ENCODE measurements around the gene DYSF. TPM values are rescaled to one million over a fixed set of nuclear protein-coding genes. Genes with fewer than 3 reads are reported as not detected.
"Not testable (repeated sequence)": the region's sequence is repeated elsewhere in the genome, so short reads cannot be mapped to it uniquely, and the experiment has no call there.

DYSF gene
- polyA plus RNA-seq (2013, experiment 1 of 4), result 2.1 TPM
- polyA plus RNA-seq (2013, experiment 2 of 4), result 1.7 TPM
- 1.2 TPM for polyA plus RNA-seq (2013, experiment 3 of 4)
- 0.97 TPM for polyA plus RNA-seq (2013, experiment 4 of 4)

- peaks cover 27% of the 10 kb centered on the region for H3K4me1 ChIP-seq (ENCODE audit: control insufficient read depth, insufficient read depth, low read length)
- peak within 1 kb of the TSS; percentile 29 for H3K4me3 ChIP-seq (ENCODE audit: insufficient read depth, low read depth, low read length)
- no peak within 1 kb of the TSS for H3K27ac ChIP-seq (ENCODE audit: insufficient read depth, low read depth, low read length, poor library complexity, severe bottlenecking)
- no peaks in the 10 kb centered on the region for H3K9me3 ChIP-seq (ENCODE audit: control insufficient read depth, low read length)
- H3K27me3 ChIP-seq (ENCODE audit: control insufficient read depth, insufficient read depth, low read length, poor library complexity, severe bottlenecking), result peaks cover 30% of the 10 kb centered on the region
- WGBS, 2 experiments, result 1 to 2% methylated on average over 66 of the region's 66 CpGs
- H3K36me3 ChIP-seq (ENCODE audit: control insufficient read depth, insufficient read depth, low read length), result no peaks in the 10 kb centered on the region
These were observed at the start of gene DYSF for GRCh38 chr2:71453404-71454220. Gene DYSF, plus strand, starts transcription at chr2:71453561.

DNA sequence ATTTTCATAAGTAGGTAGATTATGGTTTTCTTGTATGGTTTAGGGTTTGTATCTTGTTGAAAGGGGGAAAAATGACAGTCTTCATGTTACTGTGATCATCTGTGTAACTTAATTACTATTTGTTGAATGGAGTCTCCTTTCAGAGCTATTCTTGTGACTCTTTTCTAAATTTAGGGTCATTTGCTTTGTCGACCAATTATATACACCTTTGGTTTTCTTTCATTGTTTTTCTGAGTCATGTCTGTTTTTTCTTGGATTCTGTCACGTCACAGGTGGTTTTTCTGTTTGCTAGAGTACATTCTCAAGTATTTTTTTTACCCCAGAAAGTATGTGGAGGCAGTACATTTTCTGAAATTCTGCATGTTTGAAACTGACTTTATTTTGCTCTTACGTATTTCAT lies 43.8 kb upstream of the DYSF start:
- 98 to 100% methylated on average over 2 to 3 of the region's 3 CpGs for WGBS, 2 experiments
- Histone ChIP-seq H3K9me3 (ENCODE audit: control insufficient read depth, low read length) (no peaks in the 10 kb centered on the region), H3K4me1 (ENCODE audit: control insufficient read depth, insufficient read depth, low read length) (no peaks in the 10 kb centered on the region), H3K27ac (ENCODE audit: insufficient read depth, low read depth, low read length, poor library complexity, severe bottlenecking) (no peak overlapping the region), H3K4me3 (ENCODE audit: insufficient read depth, low read depth, low read length) (no peak overlapping the region), H3K36me3 (ENCODE audit: control insufficient read depth, insufficient read depth, low read length) (peaks cover 37% of the 10 kb centered on the region), H3K27me3 (ENCODE audit: control insufficient read depth, insufficient read depth, low read length, poor library complexity, severe bottlenecking) (no peaks in the 10 kb centered on the region)

DNA sequence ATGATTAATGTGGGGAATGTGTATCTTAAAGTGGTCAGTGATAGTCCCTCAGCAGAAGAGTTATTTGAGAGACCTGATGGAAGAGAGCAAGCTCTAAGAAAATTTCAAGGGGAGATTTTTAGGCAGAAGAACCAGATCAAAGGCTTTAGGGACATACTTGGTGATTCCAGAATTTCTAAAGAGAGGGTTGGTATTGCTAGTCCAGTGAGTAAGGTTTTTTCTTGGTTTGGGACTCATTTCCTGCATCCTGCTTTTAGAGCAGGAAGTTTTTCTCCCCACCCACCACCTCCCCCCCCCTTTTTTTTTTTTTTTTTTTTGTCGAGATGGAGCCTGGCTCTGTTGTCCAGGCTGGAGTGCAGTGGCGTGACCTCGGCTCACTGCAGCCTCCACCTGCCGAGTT lies 42.7 kb upstream of the DYSF start:
- Histone ChIP-seq H3K27ac (ENCODE audit: insufficient read depth, low read depth, low read length, poor library complexity, severe bottlenecking) (no peak overlapping the region), H3K4me3 (ENCODE audit: insufficient read depth, low read depth, low read length) (no peak overlapping the region), H3K36me3 (ENCODE audit: control insufficient read depth, insufficient read depth, low read length) (peaks cover 29% of the 10 kb centered on the region), H3K9me3 (ENCODE audit: control insufficient read depth, low read length) (no peaks in the 10 kb centered on the region), H3K27me3 (ENCODE audit: control insufficient read depth, insufficient read depth, low read length, poor library complexity, severe bottlenecking) (no peaks in the 10 kb centered on the region), H3K4me1 (ENCODE audit: control insufficient read depth, insufficient read depth, low read length) (no peaks in the 10 kb centered on the region)
- WGBS, 2 experiments, result 91 to 92% methylated on average over 4 of the region's 4 CpGs

DNA sequence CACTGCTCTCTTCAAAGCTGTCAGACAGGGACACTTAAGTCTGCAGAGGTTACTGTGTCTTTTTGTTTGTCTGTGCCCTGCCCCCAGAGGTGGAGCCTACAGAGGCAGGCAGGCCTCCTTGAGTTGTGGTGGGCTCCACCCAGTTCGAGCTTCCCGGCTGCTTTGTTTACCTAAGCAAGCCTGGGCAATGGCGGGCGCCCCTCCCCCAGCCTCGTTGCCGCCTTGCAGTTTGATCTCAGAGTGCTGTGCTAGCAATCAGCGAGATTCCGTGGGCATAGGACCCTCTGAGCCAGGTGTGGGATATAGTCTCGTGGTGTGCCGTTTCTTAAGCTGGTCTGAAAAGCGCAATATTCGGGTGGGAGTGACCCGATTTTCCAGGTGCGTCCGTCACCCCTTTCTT lies 36.5 kb upstream of the DYSF start:
- WGBS, 2 experiments, result no CpG with 5 or more reads among the region's 15 CpGs
- H3K27me3 ChIP-seq (ENCODE audit: control insufficient read depth, insufficient read depth, low read length, poor library complexity, severe bottlenecking); H3K27ac ChIP-seq (ENCODE audit: insufficient read depth, low read depth, low read length, poor library complexity, severe bottlenecking); H3K9me3 ChIP-seq (ENCODE audit: control insufficient read depth, low read length); H3K4me1 ChIP-seq (ENCODE audit: control insufficient read depth, insufficient read depth, low read length); H3K4me3 ChIP-seq (ENCODE audit: insufficient read depth, low read depth, low read length); H3K36me3 ChIP-seq (ENCODE audit: control insufficient read depth, insufficient read depth, low read length): not testable (repeated sequence)

DNA sequence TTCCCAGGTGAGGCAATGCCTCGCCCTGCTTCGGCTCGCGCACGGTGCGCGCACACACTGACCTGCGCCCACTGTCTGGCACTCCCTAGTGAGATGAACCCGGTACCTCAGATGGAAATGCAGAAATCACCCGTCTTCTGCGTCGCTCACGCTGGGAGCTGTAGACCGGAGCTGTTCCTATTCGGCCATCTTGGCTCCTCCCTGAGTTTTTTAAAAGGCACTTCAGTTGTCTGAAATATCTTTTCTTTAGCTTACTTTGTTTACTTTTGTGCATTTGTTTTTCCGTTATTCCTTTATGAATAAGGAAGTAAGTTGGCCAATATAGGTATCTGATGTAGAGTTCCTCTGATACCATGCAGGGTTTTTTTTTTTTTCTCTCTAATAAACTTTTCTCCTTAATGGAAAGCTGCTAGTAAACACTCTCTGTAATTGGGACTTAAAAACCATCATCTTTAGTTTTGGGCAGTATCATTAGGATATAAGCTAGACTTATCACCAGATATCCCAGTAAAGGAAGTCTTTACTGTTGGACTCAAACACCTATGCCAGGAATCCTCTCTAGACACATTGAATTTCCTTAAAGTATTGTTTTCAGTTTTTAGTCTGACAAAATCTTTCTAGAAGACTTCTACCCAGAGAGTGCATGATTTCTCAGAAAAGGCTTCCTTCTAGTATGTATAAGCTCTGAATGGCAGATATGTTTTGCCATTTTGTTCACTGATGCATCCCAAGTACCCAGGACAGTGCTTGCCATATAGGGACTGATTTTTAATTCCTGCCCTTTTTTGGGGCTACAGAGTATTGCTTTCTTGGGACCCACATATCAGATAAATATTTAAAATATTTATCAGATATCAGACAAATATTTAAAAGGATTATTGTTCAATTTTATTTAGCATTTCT lies 35.8 kb upstream of the DYSF start:
- Histone ChIP-seq H3K36me3 (ENCODE audit: control insufficient read depth, insufficient read depth, low read length) (no peaks in the 10 kb centered on the region), H3K27me3 (ENCODE audit: control insufficient read depth, insufficient read depth, low read length, poor library complexity, severe bottlenecking) (no peaks in the 10 kb centered on the region), H3K27ac (ENCODE audit: insufficient read depth, low read depth, low read length, poor library complexity, severe bottlenecking) (peak overlapping the region; percentile 36), H3K4me3 (ENCODE audit: insufficient read depth, low read depth, low read length) (peak overlapping the region; percentile 13), H3K9me3 (ENCODE audit: control insufficient read depth, low read length) (no peaks in the 10 kb centered on the region), H3K4me1 (ENCODE audit: control insufficient read depth, insufficient read depth, low read length) (no peaks in the 10 kb centered on the region)
- WGBS, 2 experiments, result 0 to 3% methylated on average over 9 to 12 of the region's 16 CpGs

- Histone ChIP-seq H3K4me1 (ENCODE audit: control insufficient read depth, insufficient read depth, low read length) (no peaks in the 10 kb centered on the region), H3K27me3 (ENCODE audit: control insufficient read depth, insufficient read depth, low read length, poor library complexity, severe bottlenecking) (no peaks in the 10 kb centered on the region), H3K27ac (ENCODE audit: insufficient read depth, low read depth, low read length, poor library complexity, severe bottlenecking) (no peak overlapping the region), H3K36me3 (ENCODE audit: control insufficient read depth, insufficient read depth, low read length) (peaks cover 11% of the 10 kb centered on the region), H3K4me3 (ENCODE audit: insufficient read depth, low read depth, low read length) (no peak overlapping the region), H3K9me3 (ENCODE audit: control insufficient read depth, low read length) (no peaks in the 10 kb centered on the region)
- 97% methylated on average over 2 to 4 of the region's 4 CpGs for WGBS, 2 experiments
These were observed 34.2 kb upstream of the DYSF start for GRCh38 chr2:71419145-71419544.

DNA sequence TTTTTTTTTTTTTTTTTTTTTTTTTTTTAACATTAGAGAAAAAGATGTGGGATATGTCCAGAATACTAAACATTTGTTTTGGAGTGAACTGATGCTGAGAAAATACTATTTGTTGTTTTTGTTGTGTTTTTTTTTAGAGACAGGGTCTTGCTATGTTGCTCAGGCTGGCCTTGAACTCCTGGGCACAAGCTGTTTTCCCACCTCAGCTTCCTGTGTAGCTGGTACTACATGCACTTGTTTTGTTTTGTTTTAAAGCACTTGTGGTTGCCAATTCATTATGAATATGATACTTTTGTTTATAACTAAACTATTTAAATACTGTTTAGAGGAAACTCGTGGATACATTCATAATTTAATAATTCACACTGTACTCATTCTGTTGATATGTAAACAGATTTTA lies 33.4 kb upstream of the DYSF start:
- Histone ChIP-seq H3K9me3 (ENCODE audit: control insufficient read depth, low read length) (no peaks in the 10 kb centered on the region), H3K4me1 (ENCODE audit: control insufficient read depth, insufficient read depth, low read length) (no peaks in the 10 kb centered on the region), H3K36me3 (ENCODE audit: control insufficient read depth, insufficient read depth, low read length) (peaks cover 11% of the 10 kb centered on the region), H3K27me3 (ENCODE audit: control insufficient read depth, insufficient read depth, low read length, poor library complexity, severe bottlenecking) (no peaks in the 10 kb centered on the region), H3K27ac (ENCODE audit: insufficient read depth, low read depth, low read length, poor library complexity, severe bottlenecking) (no peak overlapping the region), H3K4me3 (ENCODE audit: insufficient read depth, low read depth, low read length) (no peak overlapping the region)
- no CpG with 5 or more reads among the region's 1 CpG for WGBS, 2 experiments

DNA sequence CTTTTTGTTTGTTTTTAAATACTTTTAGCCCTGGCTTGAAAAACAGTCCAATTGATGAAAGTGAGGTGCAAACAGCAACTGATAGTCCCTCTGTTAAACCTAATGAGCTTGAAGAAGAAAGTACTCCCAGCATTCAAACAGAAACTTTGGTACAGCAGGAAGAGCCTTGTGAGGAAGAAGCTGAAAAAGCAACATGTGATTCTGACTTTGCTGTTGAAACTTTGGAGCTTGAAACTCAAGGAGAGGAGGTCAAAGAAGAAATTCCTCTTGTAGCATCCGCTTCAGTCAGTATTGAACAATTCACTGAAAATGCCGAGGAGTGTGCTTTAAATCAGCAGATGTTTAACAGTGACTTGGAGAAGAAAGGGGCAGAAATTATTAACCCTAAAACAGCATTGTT lies 30.6 kb upstream of the DYSF start:
- H3K27me3 ChIP-seq (ENCODE audit: control insufficient read depth, insufficient read depth, low read length, poor library complexity, severe bottlenecking), result no peaks in the 10 kb centered on the region
- H3K4me1 ChIP-seq (ENCODE audit: control insufficient read depth, insufficient read depth, low read length), result no peaks in the 10 kb centered on the region
- no peak overlapping the region for H3K27ac ChIP-seq (ENCODE audit: insufficient read depth, low read depth, low read length, poor library complexity, severe bottlenecking)
- peaks cover 24% of the 10 kb centered on the region for H3K36me3 ChIP-seq (ENCODE audit: control insufficient read depth, insufficient read depth, low read length)
- no peak overlapping the region for H3K4me3 ChIP-seq (ENCODE audit: insufficient read depth, low read depth, low read length)
- H3K9me3 ChIP-seq (ENCODE audit: control insufficient read depth, low read length), result no peaks in the 10 kb centered on the region
- WGBS, 2 experiments, result 88 to 100% methylated on average over 2 of the region's 2 CpGs

- Histone ChIP-seq H3K27ac (ENCODE audit: insufficient read depth, low read depth, low read length, poor library complexity, severe bottlenecking) (no peak overlapping the region), H3K4me3 (ENCODE audit: insufficient read depth, low read depth, low read length) (no peak overlapping the region), H3K36me3 (ENCODE audit: control insufficient read depth, insufficient read depth, low read length) (peaks cover 28% of the 10 kb centered on the region), H3K27me3 (ENCODE audit: control insufficient read depth, insufficient read depth, low read length, poor library complexity, severe bottlenecking) (no peaks in the 10 kb centered on the region), H3K4me1 (ENCODE audit: control insufficient read depth, insufficient read depth, low read length) (no peaks in the 10 kb centered on the region), H3K9me3 (ENCODE audit: control insufficient read depth, low read length) (no peaks in the 10 kb centered on the region)
- 100% methylated on average over 1 to 2 of the region's 3 CpGs for WGBS, 2 experiments
These were observed 29.4 kb upstream of the DYSF start for GRCh38 chr2:71423817-71424420.

DNA sequence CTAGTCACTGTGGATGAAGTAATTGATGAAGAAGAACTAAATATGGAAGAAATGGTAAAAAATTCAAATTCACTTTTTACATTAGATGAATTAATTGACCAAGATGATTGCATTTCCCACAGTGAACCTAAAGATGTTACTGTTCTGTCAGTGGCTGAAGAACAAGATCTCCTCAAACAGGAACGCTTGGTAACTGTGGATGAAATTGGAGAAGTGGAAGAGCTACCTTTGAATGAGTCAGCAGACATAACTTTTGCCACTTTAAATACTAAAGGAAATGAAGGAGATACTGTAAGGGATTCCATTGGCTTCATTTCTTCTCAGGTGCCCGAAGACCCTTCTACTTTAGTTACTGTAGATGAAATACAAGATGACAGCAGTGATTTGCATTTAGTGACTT lies 26.6 kb upstream of the DYSF start:
- peaks cover 46% of the 10 kb centered on the region for H3K36me3 ChIP-seq (ENCODE audit: control insufficient read depth, insufficient read depth, low read length)

More for the DNA sequence above, 26.6 kb upstream of the DYSF start:
- no peaks in the 10 kb centered on the region for H3K27me3 ChIP-seq (ENCODE audit: control insufficient read depth, insufficient read depth, low read length, poor library complexity, severe bottlenecking)
- no peaks in the 10 kb centered on the region for H3K9me3 ChIP-seq (ENCODE audit: control insufficient read depth, low read length)
- 91 to 98% methylated on average over 2 of the region's 2 CpGs for WGBS, 2 experiments
- H3K4me1 ChIP-seq (ENCODE audit: control insufficient read depth, insufficient read depth, low read length), result no peaks in the 10 kb centered on the region
- no peak overlapping the region for H3K4me3 ChIP-seq (ENCODE audit: insufficient read depth, low read depth, low read length)
- H3K27ac ChIP-seq (ENCODE audit: insufficient read depth, low read depth, low read length, poor library complexity, severe bottlenecking), result no peak overlapping the region

Measured in ectodermal cell (in vitro differentiated cells).